ENCODE data around the gene BASP1.
"Not testable (repeated sequence)": the region's sequence is repeated elsewhere in the genome, so short reads cannot be mapped to it uniquely, and the experiment has no call there.

Gene BASP1

GRCh38 chr5:17222664-17223063, 5.2 kb downstream of the BASP1 start:
- DNase-seq: no peak

DNA sequence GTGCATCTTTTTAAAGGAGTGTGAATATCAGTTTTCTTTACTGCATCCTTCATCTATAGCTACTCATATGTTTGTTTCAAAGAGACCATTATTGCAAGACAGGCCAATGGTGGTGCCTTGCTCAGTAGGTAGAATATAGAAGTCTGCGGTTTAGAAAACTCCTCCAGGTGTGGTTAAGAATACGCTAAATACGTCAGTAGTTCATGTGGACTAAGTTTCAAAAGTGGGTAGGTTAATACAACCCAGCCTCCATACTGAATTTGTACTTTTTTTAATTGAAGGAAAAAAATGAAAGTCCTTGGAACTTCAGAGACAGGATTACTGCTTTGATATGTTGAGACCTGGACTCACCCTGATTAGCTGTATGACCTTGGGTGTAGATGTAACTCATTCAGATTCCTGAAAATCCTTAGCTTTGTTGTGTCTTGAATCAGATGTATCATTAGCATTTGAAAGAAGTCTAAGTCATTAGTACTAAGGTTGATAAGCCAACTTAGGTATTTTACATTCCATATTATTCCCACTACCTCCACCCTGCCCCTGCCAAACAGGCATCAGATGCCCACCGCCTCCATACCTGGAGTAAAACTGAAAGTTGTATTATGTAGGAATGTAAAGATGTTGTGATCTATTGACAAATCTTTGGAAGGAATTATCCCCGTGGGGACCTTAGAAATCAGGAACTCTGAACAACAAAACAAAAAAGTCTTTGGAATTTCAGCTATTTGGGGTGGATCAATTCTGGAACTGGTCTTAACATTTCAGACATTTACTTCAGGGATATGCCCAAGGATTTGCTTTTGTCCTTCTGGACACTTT, 6.1 kb downstream of the BASP1 start:
- DNase-seq: no peak

DNA sequence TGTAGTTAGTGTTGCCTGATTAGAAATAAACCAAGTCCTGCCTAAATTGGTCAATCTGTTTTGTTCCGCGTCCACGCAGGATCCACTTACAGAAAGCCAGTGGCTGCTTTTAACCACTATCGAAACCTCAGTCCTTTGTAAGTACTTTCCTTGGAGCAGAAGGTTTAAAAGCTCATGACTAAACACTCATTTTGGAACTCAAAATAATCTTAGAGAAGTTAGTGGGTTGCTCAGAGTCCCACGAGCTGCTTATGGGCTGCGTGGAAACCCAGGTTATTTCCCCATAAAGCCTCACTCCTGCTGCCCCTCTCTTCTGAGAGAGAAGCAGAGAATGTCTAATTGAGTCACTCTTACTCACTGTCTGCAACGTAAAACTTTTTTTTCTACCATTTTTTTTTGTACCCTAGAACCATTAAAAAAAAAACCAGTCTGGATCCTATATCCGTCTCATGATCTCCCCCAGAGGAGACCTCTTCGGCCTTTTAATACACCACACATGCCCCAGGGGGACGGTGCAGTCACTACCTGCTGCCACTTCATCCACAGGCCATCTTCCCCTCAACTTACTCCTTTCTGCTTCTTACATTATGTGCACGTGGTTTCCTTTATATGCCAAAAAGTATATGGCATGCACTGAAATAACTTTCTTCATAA, 7.6 kb downstream of the BASP1 start:
- no peak for DNase-seq

DNA sequence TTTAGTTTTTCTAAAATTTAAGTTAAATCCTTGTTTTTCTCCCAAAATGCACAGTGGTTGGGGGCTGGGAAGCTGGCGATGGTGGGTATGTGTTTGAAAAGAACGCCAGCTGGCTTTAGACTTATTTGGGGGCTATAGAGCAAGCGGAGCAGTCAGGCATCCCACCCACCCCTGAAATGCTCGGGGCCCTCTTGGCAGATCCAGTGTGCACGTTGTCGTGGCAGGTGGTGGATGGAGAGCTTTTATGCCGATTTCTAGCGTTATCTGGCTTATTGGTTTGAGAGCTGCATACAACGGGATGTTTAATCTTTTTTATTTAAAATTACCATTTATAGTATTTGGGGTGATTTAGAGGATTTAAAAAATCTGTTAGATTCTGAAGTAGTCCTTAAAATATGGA, 8.1 kb downstream of the BASP1 start:
- DNase-seq: no peak

GRCh38 chr5:17227868-17228267, 10.4 kb downstream of the BASP1 start:
- no peak for DNase-seq

- no peak for DNase-seq
Measured at GRCh38 chr5:17228821-17229291, 11.4 kb downstream of the BASP1 start.

- no peak for DNase-seq
Measured at GRCh38 chr5:17229313-17229712, 11.9 kb downstream of the BASP1 start.

DNA sequence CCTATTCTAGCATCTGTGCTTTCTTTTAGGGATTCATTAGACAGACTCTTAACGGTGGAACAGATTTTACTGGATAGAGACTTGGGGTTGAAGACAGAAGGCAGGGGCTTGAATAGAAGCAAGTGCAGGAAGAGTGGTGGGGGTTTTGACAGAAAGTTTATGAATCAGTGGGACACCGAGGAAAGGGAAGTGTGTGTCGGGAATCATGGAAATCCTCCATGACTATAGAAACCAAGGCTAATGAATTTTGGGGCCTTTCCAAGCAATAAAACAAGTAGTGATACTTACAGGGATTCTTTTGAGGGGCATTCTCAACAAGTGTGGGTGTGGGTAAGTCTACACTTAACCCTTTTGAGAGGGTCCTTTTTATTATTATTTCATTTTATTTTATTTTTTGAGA, 12.8 kb downstream of the BASP1 start:
- DNase-seq: no peak

DNA sequence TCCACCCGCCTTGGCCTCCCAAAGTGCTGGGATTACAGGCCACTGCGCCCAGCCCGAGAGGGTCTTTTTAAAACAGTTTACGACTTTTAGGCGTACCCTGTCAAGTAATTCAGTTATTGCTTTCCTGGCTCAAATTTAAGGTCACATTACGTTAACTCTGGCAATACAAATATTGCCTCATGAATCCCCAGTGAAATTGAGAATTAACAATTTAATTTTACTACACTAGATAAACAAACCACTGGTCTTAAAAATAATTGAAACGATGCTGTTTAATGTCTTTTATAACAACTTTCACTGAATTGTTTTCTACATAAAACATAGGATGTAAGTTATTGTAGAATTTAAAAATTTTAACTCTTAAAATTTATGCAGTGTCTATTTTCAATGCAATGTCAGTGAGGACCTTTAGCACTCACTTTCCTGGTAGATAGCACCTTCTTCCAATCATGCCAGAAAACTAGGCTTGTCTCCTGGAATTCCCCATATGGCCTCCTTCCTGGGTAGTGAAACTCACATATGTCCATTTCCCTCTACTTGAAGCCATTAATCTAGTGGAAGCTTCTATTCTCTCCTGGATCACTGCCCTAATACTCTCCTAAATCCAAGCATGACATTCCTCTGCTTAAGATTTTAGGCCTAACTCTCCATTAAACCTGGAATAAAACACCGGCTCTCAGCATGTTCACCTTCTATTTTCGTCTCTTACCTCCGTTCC, 13.5 kb downstream of the BASP1 start:
- DNase-seq: no peak

DNA sequence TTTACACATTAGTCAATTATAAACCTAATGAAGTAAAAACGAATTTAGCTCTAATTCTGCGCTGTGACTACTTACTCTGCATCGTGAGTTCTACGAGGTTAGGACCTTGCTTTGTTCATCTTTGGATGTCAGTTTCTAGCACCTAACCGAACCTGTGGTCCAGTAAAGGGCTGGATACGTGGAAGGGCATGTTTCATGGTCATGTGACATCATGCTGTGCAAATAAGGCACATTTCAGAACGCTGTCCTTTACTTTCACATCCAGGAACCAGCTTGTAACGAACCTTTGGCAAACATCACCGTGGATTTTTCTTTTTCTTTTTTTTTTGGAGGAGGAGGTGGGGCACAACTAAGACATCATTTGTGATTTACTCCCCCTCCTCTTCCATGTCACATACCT, 15.0 kb downstream of the BASP1 start:
- DNase-seq: no peak

- no peak for DNase-seq
Measured at GRCh38 chr5:17233488-17233887, 16.1 kb downstream of the BASP1 start.

- DNase-seq: no peak
Measured at GRCh38 chr5:17234374-17234773, 16.9 kb downstream of the BASP1 start.

GRCh38 chr5:17235731-17236330, 18.4 kb downstream of the BASP1 start:
- no peak for DNase-seq

DNA sequence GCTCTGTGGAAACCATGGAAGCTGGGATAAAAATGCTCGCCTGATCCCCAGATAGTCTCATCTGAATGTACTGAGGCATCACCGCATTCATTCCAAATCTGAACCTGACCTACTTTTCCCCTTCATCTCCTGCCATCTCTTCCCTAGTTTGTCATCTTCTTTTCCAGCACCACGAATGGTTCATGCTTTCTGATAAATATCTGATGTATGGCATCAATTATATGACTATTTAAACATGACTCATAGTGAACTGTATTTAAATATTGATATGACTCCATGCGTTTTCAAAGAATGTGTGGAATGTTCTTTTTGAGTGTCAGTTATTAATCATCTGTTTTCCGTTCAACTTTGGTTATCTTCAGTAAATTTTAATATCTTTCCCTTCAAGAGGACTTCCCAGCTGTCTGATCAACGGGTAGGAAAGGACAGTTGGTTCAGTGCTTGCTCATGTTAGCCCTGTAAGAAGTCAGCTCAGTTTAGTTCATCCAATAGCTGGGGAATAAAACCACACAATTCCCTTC, 21.1 kb downstream of the BASP1 start:
- DNase-seq: no peak

GRCh38 chr5:17239953-17240352, 22.5 kb downstream of the BASP1 start:
- DNase-seq: no peak

DNA sequence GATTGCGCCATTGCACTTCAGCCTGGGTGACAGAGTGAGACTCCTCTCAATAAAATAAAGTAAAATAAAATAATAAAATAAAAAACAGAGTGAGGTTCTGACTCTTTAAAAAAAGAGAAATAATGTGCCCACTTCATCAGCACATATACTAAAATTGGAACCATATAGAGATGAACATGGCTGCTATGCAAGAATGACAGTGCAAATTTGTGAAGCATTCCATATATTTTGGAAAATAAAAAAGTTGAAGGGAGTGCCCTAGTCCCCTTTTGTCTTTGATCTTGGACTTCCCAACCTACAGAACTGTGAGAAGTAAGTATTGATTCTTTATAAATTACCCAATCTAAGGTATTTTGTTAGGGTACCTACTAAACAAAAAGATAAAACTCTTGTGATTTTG, 23.1 kb downstream of the BASP1 start:
- no peak for DNase-seq

GRCh38 chr5:17241635-17242034, 24.2 kb downstream of the BASP1 start:
- no peak for DNase-seq

DNA sequence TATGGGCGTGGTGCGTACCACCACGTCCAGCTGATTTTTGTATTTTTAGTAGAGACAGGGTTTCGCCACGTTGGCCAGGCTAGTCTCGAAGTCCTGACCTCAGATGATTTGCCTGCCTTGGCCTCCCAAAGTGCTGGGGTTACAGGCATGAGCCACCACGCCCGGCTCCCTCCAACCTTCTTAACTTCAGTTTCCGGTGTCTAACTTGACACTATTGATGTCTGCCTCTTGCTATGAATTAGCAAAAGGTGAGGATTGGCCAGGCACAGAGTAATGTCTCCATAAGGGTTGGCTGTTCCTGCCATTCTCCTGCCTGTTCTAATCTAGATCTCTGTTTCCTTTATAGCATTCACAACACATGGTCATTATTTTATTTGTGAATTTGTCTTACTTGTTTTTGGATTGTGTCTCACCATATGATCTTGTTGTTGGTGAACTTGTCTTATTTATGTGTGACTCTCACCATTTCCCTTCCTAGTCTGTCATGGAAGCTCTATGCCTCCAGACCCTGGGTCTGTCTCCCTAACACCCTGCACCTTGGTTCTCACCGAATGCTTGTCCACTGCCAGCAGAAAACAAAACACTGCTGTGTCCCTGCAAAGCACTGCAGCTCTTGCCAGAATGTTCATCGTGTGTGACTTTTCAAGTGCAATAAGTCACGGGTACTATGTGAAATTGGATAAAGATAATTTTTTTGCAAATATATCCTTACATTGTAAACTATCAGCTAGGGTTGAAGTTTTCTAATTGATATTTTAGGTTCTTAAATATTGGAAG, 26.0 kb downstream of the BASP1 start:
- no peak for DNase-seq

- DNase-seq: no peak
Measured at GRCh38 chr5:17249029-17249634, 31.7 kb downstream of the BASP1 start.

DNA sequence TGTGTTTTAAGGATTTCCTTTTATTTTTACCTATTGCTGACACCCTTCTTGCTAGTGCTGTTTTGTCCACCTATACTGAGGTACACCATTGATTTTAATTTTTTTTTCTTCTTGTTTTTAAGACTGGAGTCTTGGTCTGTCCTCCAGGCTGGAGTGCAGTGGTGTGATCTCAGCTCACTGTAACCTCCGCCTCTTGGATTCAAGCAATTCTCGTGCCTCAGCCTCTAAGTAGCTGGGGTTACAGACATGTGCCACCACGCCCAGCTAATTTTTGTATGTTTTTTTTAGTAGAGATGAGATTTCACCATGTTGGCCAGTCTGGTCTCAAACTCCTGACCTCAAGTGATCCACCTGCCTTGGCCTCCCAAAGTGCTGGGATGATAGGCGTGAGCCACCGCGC, 32.4 kb downstream of the BASP1 start:
- not testable (repeated sequence) for DNase-seq

- DNase-seq: no peak
Measured at GRCh38 chr5:17252543-17252942, 35.1 kb downstream of the BASP1 start.
